ENCODE data around the gene PLPP4. TPM values are rescaled to one million over a fixed set of nuclear protein-coding genes. Genes with fewer than 3 reads are reported as not detected.

PLPP4 gene
- total RNA-seq, 3 donors from 2014 or later: not detected

- intact Hi-C loops (cut with DNase I; ENCODE audit: low total_unique reads): no loop called here
- no peak for DNase-seq (ENCODE audit: low spot score in 2 of 2)
- H3K4me1 ChIP-seq: no peaks in the 10 kb centered on the region
- H3K27me3 ChIP-seq: no peaks in the 10 kb centered on the region
- no peaks in the 10 kb centered on the region for H3K9me3 ChIP-seq
- H3K36me3 ChIP-seq: no peaks in the 10 kb centered on the region
- no peak overlapping the region for H3K27ac ChIP-seq
- no peak overlapping the region for H3K4me3 ChIP-seq
- TF ChIP-seq POLR2A (IDR thresholded peaks at IDR 0.05): no peak
- TF ChIP-seq POLR2AphosphoS5 (IDR thresholded peaks at IDR 0.05): no peak
- no peak for TF ChIP-seq CTCF (IDR thresholded peaks at IDR 0.05)
Measured at GRCh38 chr10:120421250-120421649, 35.8 kb upstream of the PLPP4 start.

GRCh38 chr10:120422457-120422856, 34.6 kb upstream of the PLPP4 start:
- no peak for DNase-seq (ENCODE audit: low spot score in 2 of 2)
- H3K4me1 ChIP-seq: no peaks in the 10 kb centered on the region
- TF ChIP-seq CTCF (IDR thresholded peaks at IDR 0.05): no peak
- no peak for TF ChIP-seq POLR2AphosphoS5 (IDR thresholded peaks at IDR 0.05)
- no peak for TF ChIP-seq POLR2A (IDR thresholded peaks at IDR 0.05)
- H3K4me3 ChIP-seq: no peak overlapping the region
- H3K27me3 ChIP-seq: no peaks in the 10 kb centered on the region
- H3K36me3 ChIP-seq: no peaks in the 10 kb centered on the region
- no peak overlapping the region for H3K27ac ChIP-seq
- no peaks in the 10 kb centered on the region for H3K9me3 ChIP-seq
- intact Hi-C loops (cut with DNase I; ENCODE audit: low total_unique reads): no loop called here

GRCh38 chr10:120423431-120424197, 33.4 kb upstream of the PLPP4 start:
- H3K4me1 ChIP-seq: no peaks in the 10 kb centered on the region
- TF ChIP-seq POLR2AphosphoS5 (IDR thresholded peaks at IDR 0.05) (no peak), CTCF (IDR thresholded peaks at IDR 0.05) (peak in 2 of 3 donors; percentile 49 to 71)
- no peaks in the 10 kb centered on the region for H3K9me3 ChIP-seq
- intact Hi-C loops (cut with DNase I; ENCODE audit: low total_unique reads): no loop called here
- H3K27ac ChIP-seq: no peak overlapping the region
- no peak overlapping the region for H3K4me3 ChIP-seq
- no peaks in the 10 kb centered on the region for H3K27me3 ChIP-seq
- no peaks in the 10 kb centered on the region for H3K36me3 ChIP-seq
- no peak for DNase-seq (ENCODE audit: low spot score in 2 of 2)

- no peaks in the 10 kb centered on the region for H3K9me3 ChIP-seq
- intact Hi-C loops (cut with DNase I; ENCODE audit: low total_unique reads): no loop called here
- H3K36me3 ChIP-seq: no peaks in the 10 kb centered on the region
- no peaks in the 10 kb centered on the region for H3K4me1 ChIP-seq
- TF ChIP-seq POLR2A (IDR thresholded peaks at IDR 0.05) (no peak), POLR2AphosphoS5 (IDR thresholded peaks at IDR 0.05) (no peak), CTCF (IDR thresholded peaks at IDR 0.05) (no peak)
- no peaks in the 10 kb centered on the region for H3K27me3 ChIP-seq
- no peak overlapping the region for H3K27ac ChIP-seq
- no peak for DNase-seq (ENCODE audit: low spot score in 2 of 2)
- H3K4me3 ChIP-seq: no peak overlapping the region
Measured at GRCh38 chr10:120424198-120424464, 32.9 kb upstream of the PLPP4 start.

- intact Hi-C loops (cut with DNase I; ENCODE audit: low total_unique reads): no loop called here
- Histone ChIP-seq H3K36me3 (no peaks in the 10 kb centered on the region), H3K27ac (no peak overlapping the region), H3K27me3 (peaks cover 0 to 3% of the 10 kb centered on the region in 2 donors), H3K9me3 (no peaks in the 10 kb centered on the region), H3K4me3 (no peak overlapping the region), H3K4me1 (no peaks in the 10 kb centered on the region)
- DNase-seq (ENCODE audit: low spot score in 2 of 2): no peak
- no peak for TF ChIP-seq POLR2AphosphoS5 (IDR thresholded peaks at IDR 0.05)
- TF ChIP-seq CTCF (IDR thresholded peaks at IDR 0.05): no peak
- no peak for TF ChIP-seq POLR2A (IDR thresholded peaks at IDR 0.05)
Measured at GRCh38 chr10:120426306-120426705, 30.7 kb upstream of the PLPP4 start.
